ENCODE measurements around the gene HLA-DPA1.

The HLA-DPA1 gene

GRCh38 chr6:33049323-33050013, 24.0 kb downstream of the HLA-DPA1 start:
- Histone ChIP-seq H3K9ac (ENCODE audit: low read length) (no peak overlapping the region), H3K27me3 (ENCODE audit: control insufficient read depth, insufficient read depth, low read length) (peaks cover 3% of the 10 kb centered on the region), H3K36me3 (ENCODE audit: control insufficient read depth, insufficient read depth, low read length) (no peaks in the 10 kb centered on the region), H3K4me1 (ENCODE audit: control insufficient read depth, insufficient read depth, low read length) (no peaks in the 10 kb centered on the region), H3K4me3 (ENCODE audit: low read length) (no peak overlapping the region), H3K27ac (ENCODE audit: low read depth, low read length) (no peak overlapping the region)

GRCh38 chr6:33040157-33040556, 33.3 kb downstream of the HLA-DPA1 start:
- Histone ChIP-seq H3K27me3 (ENCODE audit: control insufficient read depth, insufficient read depth, low read length) (no peaks in the 10 kb centered on the region), H3K4me1 (ENCODE audit: control insufficient read depth, insufficient read depth, low read length) (no peaks in the 10 kb centered on the region), H3K27ac (ENCODE audit: low read depth, low read length) (no peak overlapping the region), H3K9ac (ENCODE audit: low read length) (no peak overlapping the region), H3K4me3 (ENCODE audit: low read length) (no peak overlapping the region), H3K36me3 (ENCODE audit: control insufficient read depth, insufficient read depth, low read length) (no peaks in the 10 kb centered on the region)

GRCh38 chr6:33036535-33036934, 36.9 kb downstream of the HLA-DPA1 start:
- Histone ChIP-seq H3K4me1 (ENCODE audit: control insufficient read depth, insufficient read depth, low read length) (no peaks in the 10 kb centered on the region), H3K9ac (ENCODE audit: low read length) (no peak overlapping the region), H3K27me3 (ENCODE audit: control insufficient read depth, insufficient read depth, low read length) (no peaks in the 10 kb centered on the region), H3K36me3 (ENCODE audit: control insufficient read depth, insufficient read depth, low read length) (no peaks in the 10 kb centered on the region), H3K4me3 (ENCODE audit: low read length) (no peak overlapping the region), H3K27ac (ENCODE audit: low read depth, low read length) (no peak overlapping the region)

- Histone ChIP-seq H3K27me3 (ENCODE audit: control insufficient read depth, insufficient read depth, low read length) (no peaks in the 10 kb centered on the region), H3K4me3 (ENCODE audit: low read length) (no peak overlapping the region), H3K36me3 (ENCODE audit: control insufficient read depth, insufficient read depth, low read length) (no peaks in the 10 kb centered on the region)
Measured at GRCh38 chr6:33034554-33034953, 38.9 kb downstream of the HLA-DPA1 start.

DNA sequence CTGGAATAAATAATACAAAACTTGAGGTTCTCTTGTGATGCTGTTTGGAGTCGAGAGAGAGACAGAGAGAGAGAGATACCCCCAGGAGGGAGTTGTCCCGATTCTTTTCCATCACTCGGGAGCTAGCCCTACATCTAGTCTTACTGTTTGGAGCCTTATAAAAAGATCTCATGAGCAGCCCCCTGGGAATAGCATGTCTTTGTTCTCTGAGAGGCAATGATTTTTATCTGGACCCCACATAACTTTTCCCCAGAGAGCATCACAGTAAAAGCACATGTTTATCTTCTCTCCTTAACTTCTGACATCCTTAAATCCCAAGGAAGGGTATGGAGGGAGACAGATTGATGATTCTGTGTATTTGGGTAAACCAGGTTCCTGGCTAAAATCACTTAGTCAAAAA, 43.2 kb downstream of the HLA-DPA1 start:
- no peak overlapping the region for H3K4me3 ChIP-seq (ENCODE audit: low read length)

More at GRCh38 chr6:33034554-33034953, 38.9 kb downstream of the HLA-DPA1 start:
- no peak overlapping the region for H3K9ac ChIP-seq (ENCODE audit: low read length)
- no peak overlapping the region for H3K27ac ChIP-seq (ENCODE audit: low read depth, low read length)
- H3K4me1 ChIP-seq (ENCODE audit: control insufficient read depth, insufficient read depth, low read length) = no peaks in the 10 kb centered on the region

GRCh38 chr6:33029328-33030184, 43.9 kb downstream of the HLA-DPA1 start:
- H3K9ac ChIP-seq (ENCODE audit: low read length) = no peak overlapping the region

More for the DNA sequence above, 43.2 kb downstream of the HLA-DPA1 start:
- Histone ChIP-seq H3K27ac (ENCODE audit: low read depth, low read length) (no peak overlapping the region), H3K9ac (ENCODE audit: low read length) (no peak overlapping the region), H3K4me1 (ENCODE audit: control insufficient read depth, insufficient read depth, low read length) (no peaks in the 10 kb centered on the region), H3K27me3 (ENCODE audit: control insufficient read depth, insufficient read depth, low read length) (no peaks in the 10 kb centered on the region), H3K36me3 (ENCODE audit: control insufficient read depth, insufficient read depth, low read length) (no peaks in the 10 kb centered on the region)

GRCh38 chr6:33028220-33028849, 45.1 kb downstream of the HLA-DPA1 start:
- H3K4me3 ChIP-seq (ENCODE audit: low read length) = no peak overlapping the region
- no peak overlapping the region for H3K9ac ChIP-seq (ENCODE audit: low read length)
- H3K4me1 ChIP-seq (ENCODE audit: control insufficient read depth, insufficient read depth, low read length) = no peaks in the 10 kb centered on the region
- no peaks in the 10 kb centered on the region for H3K27me3 ChIP-seq (ENCODE audit: control insufficient read depth, insufficient read depth, low read length)
- no peaks in the 10 kb centered on the region for H3K36me3 ChIP-seq (ENCODE audit: control insufficient read depth, insufficient read depth, low read length)
- peak overlapping the region; percentile 14 for H3K27ac ChIP-seq (ENCODE audit: low read depth, low read length)

More at GRCh38 chr6:33029328-33030184, 43.9 kb downstream of the HLA-DPA1 start:
- Histone ChIP-seq H3K27ac (ENCODE audit: low read depth, low read length) (peak overlapping the region; percentile 49), H3K4me3 (ENCODE audit: low read length) (no peak overlapping the region), H3K4me1 (ENCODE audit: control insufficient read depth, insufficient read depth, low read length) (no peaks in the 10 kb centered on the region), H3K27me3 (ENCODE audit: control insufficient read depth, insufficient read depth, low read length) (no peaks in the 10 kb centered on the region), H3K36me3 (ENCODE audit: control insufficient read depth, insufficient read depth, low read length) (no peaks in the 10 kb centered on the region)

- no peak overlapping the region for H3K9ac ChIP-seq (ENCODE audit: low read length)
- no peaks in the 10 kb centered on the region for H3K27me3 ChIP-seq (ENCODE audit: control insufficient read depth, insufficient read depth, low read length)
- no peak overlapping the region for H3K4me3 ChIP-seq (ENCODE audit: low read length)
- no peak overlapping the region for H3K27ac ChIP-seq (ENCODE audit: low read depth, low read length)
- no peaks in the 10 kb centered on the region for H3K4me1 ChIP-seq (ENCODE audit: control insufficient read depth, insufficient read depth, low read length)
- H3K36me3 ChIP-seq (ENCODE audit: control insufficient read depth, insufficient read depth, low read length) = no peaks in the 10 kb centered on the region
Measured at GRCh38 chr6:33024521-33024920, 48.9 kb downstream of the HLA-DPA1 start.

DNA sequence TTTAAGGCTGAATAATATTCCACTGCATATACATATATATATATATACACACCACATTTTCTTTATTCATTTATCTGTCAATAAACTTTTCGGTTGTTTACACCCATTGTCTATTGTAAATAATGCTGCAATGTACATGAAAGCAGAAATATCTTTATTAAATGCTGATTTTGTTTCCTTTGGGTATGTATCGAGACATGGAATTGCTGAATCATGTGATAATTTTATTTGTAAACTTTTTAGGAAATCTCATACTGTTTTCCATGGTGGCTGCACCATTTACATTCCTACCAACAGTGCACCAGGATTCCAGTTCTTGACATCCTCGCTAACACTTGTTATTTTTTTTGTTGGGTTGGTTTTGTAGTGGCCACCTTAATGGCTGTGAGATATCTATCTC, 49.9 kb downstream of the HLA-DPA1 start:
- Histone ChIP-seq H3K36me3 (ENCODE audit: control insufficient read depth, insufficient read depth, low read length) (no peaks in the 10 kb centered on the region), H3K4me1 (ENCODE audit: control insufficient read depth, insufficient read depth, low read length) (peaks cover 2% of the 10 kb centered on the region)

GRCh38 chr6:33021917-33022316, 51.5 kb downstream of the HLA-DPA1 start:
- no peak overlapping the region for H3K9ac ChIP-seq (ENCODE audit: low read length)
- H3K4me1 ChIP-seq (ENCODE audit: control insufficient read depth, insufficient read depth, low read length) = peaks cover 2% of the 10 kb centered on the region
- H3K36me3 ChIP-seq (ENCODE audit: control insufficient read depth, insufficient read depth, low read length) = no peaks in the 10 kb centered on the region
- H3K27ac ChIP-seq (ENCODE audit: low read depth, low read length) = no peak overlapping the region
- H3K27me3 ChIP-seq (ENCODE audit: control insufficient read depth, insufficient read depth, low read length) = no peaks in the 10 kb centered on the region
- no peak overlapping the region for H3K4me3 ChIP-seq (ENCODE audit: low read length)

More for the DNA sequence above, 49.9 kb downstream of the HLA-DPA1 start:
- no peak overlapping the region for H3K4me3 ChIP-seq (ENCODE audit: low read length)
- no peak overlapping the region for H3K9ac ChIP-seq (ENCODE audit: low read length)
- no peaks in the 10 kb centered on the region for H3K27me3 ChIP-seq (ENCODE audit: control insufficient read depth, insufficient read depth, low read length)
- H3K27ac ChIP-seq (ENCODE audit: low read depth, low read length) = no peak overlapping the region

DNA sequence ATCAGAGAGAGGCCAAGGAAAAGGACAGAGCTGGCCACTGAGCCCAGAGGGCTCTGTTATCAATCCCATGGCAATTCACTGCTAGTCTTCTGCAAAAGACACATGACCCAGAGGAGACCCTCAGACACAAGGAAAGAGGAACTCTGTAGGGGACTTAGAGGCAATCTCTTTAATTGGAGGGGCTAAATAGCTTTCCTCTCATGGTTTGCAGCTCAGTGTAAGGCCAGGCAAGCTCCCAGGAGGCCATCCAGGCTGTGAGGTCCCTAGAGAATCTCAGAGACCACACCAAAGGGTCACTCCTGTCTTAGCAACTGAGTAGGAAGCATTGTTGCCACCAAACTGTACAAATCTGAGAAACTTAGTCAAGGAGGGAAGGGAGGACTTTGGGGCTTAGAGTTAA, 54.1 kb downstream of the HLA-DPA1 start:
- Histone ChIP-seq H3K36me3 (ENCODE audit: control insufficient read depth, insufficient read depth, low read length) (no peaks in the 10 kb centered on the region), H3K4me1 (ENCODE audit: control insufficient read depth, insufficient read depth, low read length) (peaks cover 4% of the 10 kb centered on the region), H3K27me3 (ENCODE audit: control insufficient read depth, insufficient read depth, low read length) (no peaks in the 10 kb centered on the region), H3K9ac (ENCODE audit: low read length) (no peak overlapping the region), H3K27ac (ENCODE audit: low read depth, low read length) (peak overlapping the region; percentile 50), H3K4me3 (ENCODE audit: low read length) (peak overlapping the region; percentile 40)

GRCh38 chr6:33018904-33019303, 54.5 kb downstream of the HLA-DPA1 start:
- H3K4me3 ChIP-seq (ENCODE audit: low read length) = peak overlapping the region; percentile 40
- no peaks in the 10 kb centered on the region for H3K36me3 ChIP-seq (ENCODE audit: control insufficient read depth, insufficient read depth, low read length)
- H3K27me3 ChIP-seq (ENCODE audit: control insufficient read depth, insufficient read depth, low read length) = no peaks in the 10 kb centered on the region
- H3K27ac ChIP-seq (ENCODE audit: low read depth, low read length) = peak overlapping the region; percentile 50
- H3K4me1 ChIP-seq (ENCODE audit: control insufficient read depth, insufficient read depth, low read length) = peaks cover 4% of the 10 kb centered on the region
- H3K9ac ChIP-seq (ENCODE audit: low read length) = no peak overlapping the region

Data from rectal smooth muscle tissue (tissue), 1 donor.